A549 (cell line): Measurements from ENCODE around the gene FLRT3. TPM values are rescaled to one million over a fixed set of nuclear protein-coding genes. Genes with fewer than 3 reads are reported as not detected.

Experiments
- ATAC-seq, 2 experiments: fragments of 200-7000 bp in 1 of 2; fragments of >200 bp in 1 of 2; cut with Nextera tagmentation in 1 of 2; cut with Tn5 transposase in 1 of 2; 3 replicates each; pipeline versions ENCODE4 v1.8.0 to v1.9.1; 2018 to 2020; ENCODE audit warnings: mild to moderate bottlenecking in 1 of 2, moderate library complexity in 1 of 2
- CTCF ChIA-PET: fragments of 300-600 bp; sonication (Branson Sonifier 250); formaldehyde crosslinking; extraction: SDS; loops from one replicate; lab custom pipeline; 2021; ENCODE audit warnings: antibody characterized with exemption, inconsistent platforms; lab: Yijun Ruan, JAX
- POLR2A ChIA-PET: fragments of 350-600 bp; formaldehyde crosslinking; extraction: SDS; loops from one replicate; lab custom pipeline; 2021; ENCODE audit warnings: antibody characterized with exemption, inconsistent platforms; lab: Yijun Ruan, JAX
- DNase-seq, 2 experiments: peaks; one replicate each; pipeline versions ENCODE4 v3.0.0 to v3.0.0-alpha.2; 2011 to 2016; ENCODE audit warnings: low read depth in 1 of 2, low spot score in 1 of 2
- FAIRE-seq: peaks from 2 replicates; lab custom pipeline; 2011; peaks lifted over from hg19 to GRCh38; lab: Jason Lieb, UNC
- H3K27ac ChIP-seq, 2 experiments: fragments of >200 bp; sonication (Bioruptor Twin); formaldehyde crosslinking; 3 replicates each; pipeline ENCODE4 v1.5.1; 2016 to 2017
- H3K4me1 ChIP-seq: fragments of >200 bp; sonication (Bioruptor Twin); formaldehyde crosslinking; 3 replicates; pipeline ENCODE4 v1.6.1; 2016
- H3K4me2 ChIP-seq: fragments of >200 bp; sonication (Bioruptor Twin); formaldehyde crosslinking; 3 replicates; pipeline ENCODE4 v1.6.1; 2016
- H3K4me3 ChIP-seq: fragments of >200 bp; sonication (Bioruptor Twin); formaldehyde crosslinking; 3 replicates; pipeline ENCODE4 v1.5.1; 2016
- H3K9me3 ChIP-seq: fragments of >200 bp; sonication (Bioruptor Twin); formaldehyde crosslinking; 3 replicates; pipeline ENCODE4 v1.6.1; 2016
- BHLHE40 ChIP-seq: IDR thresholded peaks from 2 replicates; pipeline ENCODE4 v1.6.1; 2012; ENCODE audit warnings: low read depth, low read length, inconsistent platforms
- CEBPB ChIP-seq, 2 experiments: fragments of >200 bp in 1 of 2; sonication (Bioruptor Twin) in 1 of 2; formaldehyde crosslinking in 1 of 2; IDR thresholded peaks; 2 replicates each; pipeline ENCODE4 v1.6.1; 2012 to 2016
- CHD2 ChIP-seq: fragments of 150-350 bp; IDR thresholded peaks from 2 replicates; pipeline ENCODE4 v1.6.1; 2014; ENCODE audit warnings: low read length; ENCODE audit not compliant: partially characterized antibody
- E2F6 ChIP-seq: IDR thresholded peaks from 2 replicates; pipeline ENCODE4 v1.6.1; 2012; ENCODE audit warnings: low read depth, borderline replicate concordance
- EHMT2 ChIP-seq: fragments of 200-600 bp; sonication (generic); IDR thresholded peaks from 2 replicates; pipeline ENCODE4 v1.6.1; 2016; ENCODE audit warnings: antibody characterized with exemption, low read depth, mild to moderate bottlenecking, moderate library complexity
- ELK1 ChIP-seq: fragments of 150-350 bp; IDR thresholded peaks from 2 replicates; pipeline ENCODE4 v1.6.1; 2014; ENCODE audit warnings: low read depth, mild to moderate bottlenecking, low read length
- FOSL2 ChIP-seq, 2 experiments: fragments of 450-650 bp in 1 of 2; fragments of >200 bp in 1 of 2; sonication (Bioruptor Twin) in 1 of 2; formaldehyde crosslinking; IDR thresholded peaks; 2 replicates each; pipeline versions ENCODE4 v1.5.0 to v1.6.1; 2016 to 2020; ENCODE audit warnings: mild to moderate bottlenecking in 1 of 2, moderate library complexity in 1 of 2
- HES2 ChIP-seq: fragments of >200 bp; sonication (Bioruptor Twin); formaldehyde crosslinking; IDR thresholded peaks from 2 replicates; pipeline ENCODE4 v1.6.1; 2016
- HOXA7 ChIP-seq: fragments of 250-450 bp; sonication (Bioruptor Pico); IDR thresholded peaks from 2 replicates; pipeline ENCODE4 v1.5.0; 2020; ENCODE audit warnings: mild to moderate bottlenecking, moderate library complexity
- HOXB13 ChIP-seq: fragments of 250-450 bp; sonication (Bioruptor Pico); IDR thresholded peaks from 2 replicates; pipeline ENCODE4 v1.5.0; 2020; ENCODE audit warnings: low read depth, mild to moderate bottlenecking, moderate library complexity
- JUN ChIP-seq, 2 experiments: fragments of >200 bp; sonication (Bioruptor Twin); formaldehyde crosslinking; IDR thresholded peaks; 2 replicates in 1 of 2; 3 replicates in 1 of 2; pipeline ENCODE4 v1.6.1; 2016 to 2017
- KDM5A ChIP-seq: fragments of 200-600 bp; sonication (generic); IDR thresholded peaks from 2 replicates; pipeline ENCODE4 v1.6.1; 2016; ENCODE audit warnings: antibody characterized with exemption, mild to moderate bottlenecking
- MAFK ChIP-seq: fragments of 450-650 bp; IDR thresholded peaks from 2 replicates; pipeline ENCODE4 v1.6.1; 2014; ENCODE audit not compliant: partially characterized antibody
- MYC ChIP-seq: IDR thresholded peaks from 2 replicates; pipeline ENCODE4 v1.6.1; 2012; ENCODE audit warnings: mild to moderate bottlenecking, inconsistent platforms, low read length, improper control_type of control experiment, borderline replicate concordance
- NR3C1 ChIP-seq: fragments of >200 bp; sonication (Bioruptor Twin); formaldehyde crosslinking; IDR thresholded peaks from 3 replicates; pipeline ENCODE4 v1.6.1; 2017
- PBX3 ChIP-seq: IDR thresholded peaks from 2 replicates; pipeline ENCODE4 v1.6.1; 2012
- POLR2A ChIP-seq: IDR thresholded peaks from 2 replicates; pipeline ENCODE4 v1.6.1; 2012; ENCODE audit warnings: mild to moderate bottlenecking, low read length
- RARB ChIP-seq: fragments of 250-450 bp; sonication (Bioruptor Pico); IDR thresholded peaks from 2 replicates; pipeline ENCODE4 v1.8.0; 2021; ENCODE audit warnings: mild to moderate bottlenecking, moderate library complexity
- TFCP2L1 ChIP-seq: fragments of 250-450 bp; sonication (Bioruptor Pico); IDR thresholded peaks from 2 replicates; pipeline ENCODE4 v1.5.0; 2021; ENCODE audit warnings: mild to moderate bottlenecking
- TP53 ChIP-seq: fragments of 250-450 bp; sonication (Bioruptor Pico); IDR thresholded peaks from 2 replicates; pipeline ENCODE4 v1.5.0; 2021; ENCODE audit warnings: mild to moderate bottlenecking, moderate library complexity
- USF2 ChIP-seq: fragments of 450-650 bp; IDR thresholded peaks from 2 replicates; pipeline ENCODE4 v1.6.1; 2014; ENCODE audit warnings: antibody characterized with exemption
- ZC3H11A ChIP-seq: fragments of 450-650 bp; IDR thresholded peaks from 2 replicates; pipeline ENCODE4 v1.6.1; 2014; ENCODE audit warnings: antibody characterized with exemption, mild to moderate bottlenecking
- ZNF302 ChIP-seq: fragments of 250-450 bp; sonication (Bioruptor Pico); IDR thresholded peaks from 2 replicates; pipeline ENCODE4 v1.9.0; 2021; ENCODE audit warnings: inconsistent platforms, mild to moderate bottlenecking, moderate library complexity
- WGBS: methylation state at CpG from one replicate; pipeline ENCODE4 v1.1.6; 2017; ENCODE audit errors: missing lambda C conversion rate; 5-methylcytosine and 5-hydroxymethylcytosine counted together
- polyA plus RNA-seq, 4 experiments: library from polyadenylated mRNA; depleted of rRNA in 3 of 4; stranded (reverse); fragments of >200 nt; fragmentation: RNase III in 1 of 4; extraction: RNeasy Plus Mini Kit Qiagen cat#74134 plus additional on column Dnase treatment in 1 of 4; gene quantifications; 2 replicates in 3 of 4; 3 replicates in 1 of 4; pipeline ENCODE4 v1.2.3, GENCODE V29; 2011 to 2017

Gene FLRT3
- polyA plus RNA-seq, 2 of the 4 experiments (the other 2 are of a cell fraction), result 3.4 to 28.7 TPM

GRCh38 chr20:14332866-14333265 is 4.5 kb downstream of the FLRT3 start:
- Histone ChIP-seq H3K4me2 (peak overlapping the region; percentile 83; the same call in 2 of the 3 replicates), H3K4me3 (no peak overlapping the region), H3K9me3 (no peaks in the 10 kb centered on the region), H3K4me1 (peaks cover 26% of the 10 kb centered on the region; the same call in 2 of the 3 replicates), H3K27ac (no peak overlapping the region)
- WGBS, result 91% methylated on average over 2 of the region's 2 CpGs
- CTCF ChIA-PET, result no interaction called here
- POLR2A ChIA-PET, result no interaction called here
- FAIRE-seq, result peak; percentile 36
- ATAC-seq, result no peak
- DNase-seq, result no peak
- no peak for TF ChIP-seq TFCP2L1
- TF ChIP-seq MAFK, result peak; percentile 16
- TF ChIP-seq PBX3, result no peak

- no peak overlapping the region for H3K4me2 ChIP-seq
- H3K9me3 ChIP-seq, result no peaks in the 10 kb centered on the region
- ChIA-PET POLR2A (no interaction called here), CTCF (interaction anchor here (0.6 kb wide), 1 partner anchor 1584 kb away, joined by 3 read pairs; no protein-coding TSS in a partner anchor)
- no peak overlapping the region for H3K27ac ChIP-seq
- ATAC-seq (no peak), FAIRE-seq (no peak), DNase-seq (no peak)
- 78% methylated on average over 6 of the region's 6 CpGs for WGBS
- TF ChIP-seq ZC3H11A (no peak), TP53 (CRISPR knock-in tag) (no peak), EHMT2 (no peak), CEBPB (IDR thresholded peaks at IDR 0.05) (no peak), JUN (IDR thresholded peaks at IDR 0.05) (no peak), MYC (no peak), ZNF302 (CRISPR knock-in tag) (no peak), NR3C1 (no peak), USF2 (no peak), CHD2 (no peak)
- H3K4me3 ChIP-seq, result no peak overlapping the region
- peaks cover 26% of the 10 kb centered on the region; the same call in 2 of the 3 replicates for H3K4me1 ChIP-seq
Measured at GRCh38 chr20:14331646-14332045, 5.8 kb downstream of the FLRT3 start.

GRCh38 chr20:14319704-14320103 is 17.7 kb downstream of the FLRT3 start:
- no peak overlapping the region for H3K4me3 ChIP-seq
- ATAC-seq (no peak), FAIRE-seq (no peak), DNase-seq (no peak)
- ChIA-PET CTCF (no interaction called here), POLR2A (no interaction called here)
- H3K4me2 ChIP-seq, result no peak overlapping the region
- H3K27ac ChIP-seq, result no peak overlapping the region
- WGBS, result 56% methylated on average over 1 of the region's 1 CpG
- no peak for TF ChIP-seq CEBPB (IDR thresholded peaks at IDR 0.05)
- no peaks in the 10 kb centered on the region for H3K4me1 ChIP-seq
- H3K9me3 ChIP-seq, result no peaks in the 10 kb centered on the region

- H3K27ac ChIP-seq, result no peak overlapping the region
- CTCF ChIA-PET, result interaction anchor here (1.2 kb wide), 1 partner anchor 24 kb away, joined by 4 read pairs; the partner anchor contains the start of gene FLRT3
- WGBS, result 43% methylated on average over 2 of the region's 2 CpGs
- ATAC-seq, result no peak
- no peaks in the 10 kb centered on the region for H3K4me1 ChIP-seq
- no peaks in the 10 kb centered on the region for H3K9me3 ChIP-seq
- POLR2A ChIA-PET, result interaction anchor here (0.7 kb wide), 1 partner anchor 1520 kb away, joined by 6 read pairs; no protein-coding TSS in a partner anchor
- FAIRE-seq, result no peak
- no peak overlapping the region for H3K4me2 ChIP-seq
- DNase-seq, result no peak
- no peak overlapping the region for H3K4me3 ChIP-seq
- TF ChIP-seq BHLHE40 (no peak), ELK1 (no peak), HOXA7 (CRISPR knock-in tag) (no peak), E2F6 (no peak), RARB (CRISPR knock-in tag) (no peak), HES2 (no peak), TFCP2L1 (no peak), POLR2A (no peak), HOXB13 (no peak), FOSL2 (IDR thresholded peaks at IDR 0.05) (no peak), FOSL2 (CRISPR knock-in tag; IDR thresholded peaks at IDR 0.05) (no peak), KDM5A (no peak), PBX3 (no peak)
Measured at GRCh38 chr20:14313341-14314020, 23.9 kb downstream of the FLRT3 start.
